MM.1S (cell line): Measurements from ENCODE around the gene BAG2.

Source experiments
- DNase-seq: peaks from one replicate; pipeline ENCODE4 v3.0.0-alpha.2; 2015
- H2AFZ ChIP-seq: fragments of 300-600 bp; sonication (generic); 2 replicates; pipeline ENCODE4 v1.6.0; 2016; ENCODE audit warnings: antibody characterized with exemption, low read length
- H3F3A ChIP-seq: fragments of 300-600 bp; sonication (generic); 2 replicates; pipeline ENCODE4 v1.6.1; 2016; ENCODE audit warnings: mild to moderate bottlenecking, antibody characterized with exemption, low read length, moderate library complexity, mixed read lengths; ENCODE audit not compliant: insufficient read depth
- H3K27ac ChIP-seq: fragments of 300-600 bp; sonication (generic); 2 replicates; pipeline ENCODE4 v1.5.1; 2016; ENCODE audit warnings: mild to moderate bottlenecking, low read length
- H3K27me3 ChIP-seq: fragments of 300-600 bp; sonication (generic); replicated peaks from 2 replicates; pipeline ENCODE4 v1.6.0; 2016; ENCODE audit warnings: low read length; ENCODE audit not compliant: insufficient read depth
- H3K36me3 ChIP-seq: fragments of 300-600 bp; sonication (generic); replicated peaks from 2 replicates; pipeline ENCODE4 v1.6.1; 2016; ENCODE audit warnings: mild to moderate bottlenecking, low read length, mixed read lengths; ENCODE audit not compliant: insufficient read depth
- H3K4me1 ChIP-seq: fragments of 300-600 bp; sonication (generic); 2 replicates; pipeline ENCODE4 v1.6.1; 2016; ENCODE audit warnings: low read length, mixed read lengths
- H3K4me2 ChIP-seq: fragments of 300-600 bp; sonication (generic); 2 replicates; pipeline ENCODE4 v1.6.0; 2016; ENCODE audit warnings: low read depth, low read length
- H3K4me3 ChIP-seq: fragments of 300-600 bp; sonication (generic); 2 replicates; pipeline ENCODE4 v1.5.1; 2016; ENCODE audit warnings: low read length, mixed read lengths
- H3K79me2 ChIP-seq: fragments of 300-600 bp; sonication (generic); 2 replicates; pipeline ENCODE4 v1.6.1; 2016; ENCODE audit warnings: mixed run types, low read length, mixed read lengths
- H3K9ac ChIP-seq: fragments of 300-600 bp; sonication (generic); 2 replicates; pipeline ENCODE4 v1.6.1; 2016; ENCODE audit warnings: low read length, mixed read lengths
- H3K9me2 ChIP-seq: fragments of 300-600 bp; sonication (generic); replicated peaks from 2 replicates; pipeline ENCODE4 v1.6.1; 2016; ENCODE audit warnings: mild to moderate bottlenecking, low read length, mixed read lengths; ENCODE audit not compliant: insufficient read depth
- H3K9me3 ChIP-seq: fragments of 300-600 bp; sonication (generic); replicated peaks from 2 replicates; pipeline ENCODE4 v1.6.1; 2016; ENCODE audit warnings: mild to moderate bottlenecking, low read length, mixed read lengths; ENCODE audit not compliant: insufficient read depth
- H4K20me1 ChIP-seq: fragments of 300-600 bp; sonication (generic); 2 replicates; pipeline ENCODE4 v1.6.1; 2016; ENCODE audit warnings: mild to moderate bottlenecking, low read length, moderate library complexity, mixed read lengths; ENCODE audit not compliant: insufficient read depth
- EZH2 ChIP-seq: fragments of 300-600 bp; sonication (generic); optimal IDR thresholded peaks from 2 replicates; pipeline ENCODE3; 2017; ENCODE audit warnings: low read depth, mild to moderate bottlenecking, antibody characterized with exemption, low read length, mixed read lengths
- EZH2phosphoT487 ChIP-seq: fragments of 300-600 bp; sonication (generic); IDR thresholded peaks from 2 replicates; pipeline ENCODE4 v1.6.1; 2018; ENCODE audit warnings: antibody characterized with exemption, low read length
- TF ChIP-seq, protein P1 (sequence below): fragments of 300-600 bp; sonication (generic); IDR thresholded peaks from 2 replicates; pipeline ENCODE4 v1.5.1; 2016; ENCODE audit warnings: antibody characterized with exemption, low read length, mixed read lengths

Gene BAG2

DNA sequence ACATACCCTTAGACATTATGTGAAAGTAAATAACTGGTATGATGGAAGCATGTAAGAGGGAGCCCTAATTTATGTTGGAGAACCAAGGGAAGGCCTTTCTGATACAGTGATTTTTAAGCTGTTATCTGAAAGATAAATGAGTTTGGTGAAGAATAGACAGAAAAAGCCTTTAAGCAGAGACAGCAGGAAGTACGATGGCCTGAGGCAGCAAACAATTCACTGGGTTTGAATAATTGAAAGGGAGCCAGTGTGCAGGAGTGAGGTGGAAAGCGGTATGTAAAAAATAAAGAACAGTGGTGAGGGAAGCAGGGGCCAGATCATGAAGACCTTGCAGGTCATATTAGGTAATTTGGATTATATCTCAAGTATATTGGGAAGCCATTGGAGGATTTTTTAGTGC, 54.1 kb downstream of the BAG2 start:
- Histone ChIP-seq H3F3A (no peaks in the 10 kb centered on the region), H4K20me1 (no peaks in the 10 kb centered on the region), H3K4me3 (no peak overlapping the region), H3K4me1 (no peaks in the 10 kb centered on the region), H3K9ac (no peak overlapping the region), H2AFZ (no peak overlapping the region), H3K9me3 (no peaks in the 10 kb centered on the region), H3K9me2 (no peaks in the 10 kb centered on the region), H3K36me3 (no peaks in the 10 kb centered on the region), H3K27me3 (no peaks in the 10 kb centered on the region), H3K27ac (no peak overlapping the region), H3K79me2 (0 out of 2 replicates have a peak, but pooled peaks cover 2% of the 10 kb centered on the region), H3K4me2 (no peak overlapping the region)
- TF ChIP-seq EZH2 (no peak), EZH2phosphoT487 (no peak)
- TF ChIP-seq, protein P1, sequence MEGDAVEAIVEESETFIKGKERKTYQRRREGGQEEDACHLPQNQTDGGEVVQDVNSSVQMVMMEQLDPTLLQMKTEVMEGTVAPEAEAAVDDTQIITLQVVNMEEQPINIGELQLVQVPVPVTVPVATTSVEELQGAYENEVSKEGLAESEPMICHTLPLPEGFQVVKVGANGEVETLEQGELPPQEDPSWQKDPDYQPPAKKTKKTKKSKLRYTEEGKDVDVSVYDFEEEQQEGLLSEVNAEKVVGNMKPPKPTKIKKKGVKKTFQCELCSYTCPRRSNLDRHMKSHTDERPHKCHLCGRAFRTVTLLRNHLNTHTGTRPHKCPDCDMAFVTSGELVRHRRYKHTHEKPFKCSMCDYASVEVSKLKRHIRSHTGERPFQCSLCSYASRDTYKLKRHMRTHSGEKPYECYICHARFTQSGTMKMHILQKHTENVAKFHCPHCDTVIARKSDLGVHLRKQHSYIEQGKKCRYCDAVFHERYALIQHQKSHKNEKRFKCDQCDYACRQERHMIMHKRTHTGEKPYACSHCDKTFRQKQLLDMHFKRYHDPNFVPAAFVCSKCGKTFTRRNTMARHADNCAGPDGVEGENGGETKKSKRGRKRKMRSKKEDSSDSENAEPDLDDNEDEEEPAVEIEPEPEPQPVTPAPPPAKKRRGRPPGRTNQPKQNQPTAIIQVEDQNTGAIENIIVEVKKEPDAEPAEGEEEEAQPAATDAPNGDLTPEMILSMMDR: no peak
- no peak for DNase-seq
